GM18498 (cell line): ENCODE measurements around the gene LBHD2.
"Not testable (repeated sequence)": the region's sequence is repeated elsewhere in the genome, so short reads cannot be mapped to it uniquely, and the experiment has no call there.

Experiments used
- ATAC-seq: cut with Tn5 transposase; IDR thresholded peaks from one replicate; pipeline ENCODE4 v1.9.1; 2021; ENCODE audit warnings: mild to moderate bottlenecking, moderate library complexity; ENCODE audit not compliant: unreplicated experiment

LBHD2 gene

GRCh38 chr14:103117499-103117898, 33.5 kb downstream of the LBHD2 start:
- ATAC-seq, result not testable (repeated sequence)

DNA sequence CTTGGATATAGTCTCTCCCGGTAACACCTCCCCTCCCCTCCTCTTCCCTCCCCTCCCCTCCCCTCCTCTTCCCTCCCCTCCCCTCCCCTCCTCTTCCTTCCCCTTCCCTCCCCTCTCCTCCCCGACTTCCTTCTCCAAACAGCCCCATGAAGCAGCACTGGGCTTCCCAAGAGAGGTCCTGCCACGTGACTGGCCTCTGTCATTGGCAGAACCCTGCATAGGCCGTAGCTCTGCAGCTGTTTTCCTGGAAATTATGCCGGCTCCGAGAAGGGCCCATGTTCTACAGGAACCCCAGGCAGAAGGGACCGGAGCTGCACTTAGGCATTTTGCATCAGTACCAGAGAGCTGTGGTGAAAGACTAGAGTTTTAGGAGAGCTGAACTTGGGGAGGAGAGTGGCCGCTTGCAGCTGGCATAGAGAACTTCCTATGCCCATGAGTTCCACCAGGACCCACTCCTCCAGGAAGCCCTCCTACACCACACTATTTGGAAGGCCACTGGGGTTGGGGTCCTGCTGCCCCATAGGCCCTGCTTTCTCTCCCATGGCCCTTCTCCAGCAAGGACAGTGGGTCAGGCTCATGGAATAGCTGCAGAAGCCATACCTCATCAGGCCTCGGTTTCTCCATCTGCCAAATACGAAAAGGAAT, 34.1 kb downstream of the LBHD2 start:
- ATAC-seq, result no peak

- no peak for ATAC-seq
These were observed 34.8 kb downstream of the LBHD2 start for GRCh38 chr14:103118663-103119404.

GRCh38 chr14:103119527-103119926, 35.5 kb downstream of the LBHD2 start:
- ATAC-seq, result not testable (repeated sequence)

GRCh38 chr14:103121121-103121845, 37.3 kb downstream of the LBHD2 start:
- no peak for ATAC-seq

DNA sequence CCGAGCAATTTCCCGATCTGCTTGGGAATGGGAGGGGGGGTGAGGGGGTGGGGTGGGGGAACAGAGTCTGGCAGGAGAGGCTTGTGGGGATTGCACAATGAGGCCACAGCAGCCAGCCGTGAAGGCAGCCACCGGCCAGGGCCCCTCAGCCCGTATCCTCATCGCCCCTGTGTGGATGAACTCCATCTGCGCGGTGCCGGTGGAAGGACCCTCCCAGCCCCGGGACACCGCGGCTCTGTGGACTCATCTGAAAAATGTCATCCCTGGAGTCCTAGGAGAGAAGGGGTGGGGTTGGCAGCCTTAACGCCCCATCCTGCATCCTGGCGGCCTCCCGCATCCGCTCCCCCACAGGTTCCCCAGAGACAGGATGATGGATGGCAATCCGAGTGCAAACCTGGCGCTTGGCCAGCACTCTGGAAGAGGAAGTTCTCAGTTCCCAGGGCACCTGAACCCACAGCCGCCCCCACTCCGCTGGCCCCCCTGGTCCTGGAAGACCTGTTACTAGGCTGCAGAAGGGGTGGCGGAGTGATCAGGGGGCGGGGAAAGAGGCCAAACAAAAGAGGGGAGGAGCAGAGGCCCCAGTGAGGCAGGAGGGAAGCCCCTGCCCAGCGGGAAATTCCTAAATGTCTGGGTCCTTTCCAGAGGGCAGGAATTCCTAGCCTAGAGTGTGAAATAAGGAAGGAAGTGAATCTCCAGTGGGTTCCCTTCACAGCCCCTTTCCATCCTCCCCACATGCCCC, 38.0 kb downstream of the LBHD2 start:
- ATAC-seq, result no peak

DNA sequence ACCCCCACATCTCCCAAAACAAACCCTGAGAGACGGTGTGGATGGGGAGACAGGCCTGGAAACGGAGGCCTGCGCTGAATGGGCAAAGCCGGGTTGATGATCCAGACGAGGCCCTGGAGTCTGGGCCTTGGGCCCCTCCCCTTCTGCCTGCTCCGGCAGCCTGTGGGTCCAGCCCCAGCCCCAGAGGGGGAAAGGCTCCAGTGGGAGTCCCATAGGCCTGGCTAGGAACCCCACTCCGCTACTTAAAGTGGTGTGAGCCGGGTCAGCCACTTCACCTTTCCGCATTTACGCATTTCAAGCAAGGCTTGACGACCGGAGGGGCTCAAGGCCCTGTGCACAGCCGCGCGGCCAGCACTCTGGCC, 38.6 kb downstream of the LBHD2 start:
- no peak for ATAC-seq

DNA sequence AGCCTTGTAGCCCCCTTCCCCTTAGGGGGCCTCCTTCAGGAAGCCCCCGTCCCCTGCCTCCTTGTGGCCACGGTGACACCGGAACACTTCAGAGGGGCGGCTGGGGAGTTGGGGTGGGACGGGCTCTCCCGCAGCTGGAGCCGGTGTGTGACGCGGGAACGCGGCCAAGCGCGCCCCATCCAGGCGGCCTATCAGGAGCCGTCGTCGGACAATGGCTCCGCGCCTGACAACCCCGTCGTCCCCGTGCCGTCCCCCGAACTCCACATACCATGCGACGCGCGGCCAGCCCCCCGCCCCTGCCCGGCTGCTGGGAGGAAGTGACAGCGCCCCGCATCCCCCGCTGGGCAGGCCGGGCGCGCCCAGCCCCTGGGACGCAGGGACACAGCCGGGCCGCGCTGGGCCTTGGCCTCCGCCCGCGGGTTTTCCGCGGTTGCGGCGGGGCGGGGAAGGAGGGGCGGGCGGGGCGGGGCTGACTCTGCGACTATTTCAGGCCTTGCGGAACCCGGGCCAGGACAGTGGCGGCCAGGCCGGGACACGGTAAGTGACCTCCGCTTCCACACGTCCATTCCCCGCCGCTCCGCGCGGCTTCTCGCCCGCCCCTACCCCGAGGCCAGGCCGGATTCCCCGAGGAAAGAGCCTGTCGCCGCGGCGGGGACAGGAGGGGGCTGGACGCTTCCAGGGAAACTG, 39.1 kb downstream of the LBHD2 start, which contains the start of gene TNFAIP2:
Gene TNFAIP2, plus strand, starts transcription at position 515 of the 687 bp plus-strand sequence. CDS start 2,997 bp downstream, outside the sequence.
- no peak for ATAC-seq

- ATAC-seq, result no peak
These were observed 39.9 kb downstream of the LBHD2 start for GRCh38 chr14:103123634-103124500.

DNA sequence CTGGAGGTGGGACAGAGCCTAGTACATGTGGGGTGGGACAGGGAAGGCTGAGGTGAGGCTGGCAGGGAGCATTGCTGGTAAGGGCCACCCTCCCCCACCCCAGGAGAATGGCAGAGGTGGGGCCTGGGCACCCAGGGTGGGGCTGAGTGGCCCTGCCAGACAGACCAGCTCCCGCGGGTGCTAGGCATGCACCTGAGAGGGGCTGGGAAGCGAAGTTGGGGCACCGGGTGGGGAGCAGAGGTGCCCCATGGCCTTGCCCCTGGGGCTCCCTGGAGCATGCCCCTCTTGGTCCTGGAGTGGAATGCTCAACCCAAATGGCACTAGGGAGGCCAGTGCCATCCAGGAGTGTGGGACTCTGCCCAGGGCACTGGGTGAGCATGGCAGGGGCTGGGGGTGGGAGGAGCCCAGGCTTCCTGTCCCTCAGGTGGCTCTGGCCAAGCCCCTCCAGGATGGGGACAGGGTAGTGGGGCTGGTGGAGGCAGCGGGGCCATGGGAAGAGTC, 40.5 kb downstream of the LBHD2 start:
- no peak for ATAC-seq

DNA sequence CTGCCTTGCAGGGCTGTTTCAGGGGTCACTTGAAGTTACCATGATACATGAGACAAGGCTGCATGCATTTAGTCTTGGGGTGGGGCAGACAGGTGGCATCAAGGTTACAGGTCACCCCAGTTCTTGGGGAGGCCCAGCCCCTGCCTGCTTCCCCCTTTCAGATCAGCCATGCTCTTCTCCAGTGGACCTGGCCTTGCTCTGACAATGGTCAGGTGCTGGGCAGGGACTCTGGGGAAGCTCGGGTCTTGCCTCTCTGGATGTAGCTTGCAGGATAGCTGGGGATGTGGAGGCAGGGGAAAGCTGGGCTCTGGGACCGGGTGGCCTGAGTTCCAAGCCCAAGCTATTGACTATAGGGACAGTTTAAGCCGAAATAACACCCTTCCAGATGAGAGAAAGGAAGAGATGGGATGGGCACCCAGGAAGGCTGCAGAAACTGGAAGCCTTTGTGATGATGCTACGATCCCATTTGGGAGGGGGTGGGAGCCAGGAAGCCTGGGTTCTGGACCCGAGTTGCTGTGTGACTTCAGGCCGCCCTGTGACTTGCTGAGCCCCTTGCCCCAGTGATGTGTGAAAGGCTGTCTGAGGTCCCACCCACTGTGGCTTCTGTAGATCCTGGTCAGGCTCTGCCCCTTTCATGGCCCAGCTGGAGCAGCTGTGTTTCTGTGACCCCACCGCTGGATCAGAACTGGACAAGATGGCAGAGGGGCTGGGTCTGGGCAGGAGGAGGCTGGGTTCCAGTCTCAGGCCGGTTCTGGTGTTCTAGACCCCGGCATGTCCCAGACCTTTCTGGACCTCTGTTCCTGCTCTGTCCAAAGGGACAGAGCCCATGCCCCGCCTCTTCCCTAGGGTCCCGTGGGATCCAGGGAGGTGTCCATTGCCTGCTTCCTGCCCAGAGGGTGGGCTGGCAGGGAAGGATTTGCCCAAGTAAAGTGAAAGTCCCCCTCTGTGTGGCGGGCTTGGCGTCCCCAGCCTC, 41.4 kb downstream of the LBHD2 start:
- ATAC-seq, result no peak

- no peak for ATAC-seq
These were observed 42.3 kb downstream of the LBHD2 start for GRCh38 chr14:103126088-103126872.

DNA sequence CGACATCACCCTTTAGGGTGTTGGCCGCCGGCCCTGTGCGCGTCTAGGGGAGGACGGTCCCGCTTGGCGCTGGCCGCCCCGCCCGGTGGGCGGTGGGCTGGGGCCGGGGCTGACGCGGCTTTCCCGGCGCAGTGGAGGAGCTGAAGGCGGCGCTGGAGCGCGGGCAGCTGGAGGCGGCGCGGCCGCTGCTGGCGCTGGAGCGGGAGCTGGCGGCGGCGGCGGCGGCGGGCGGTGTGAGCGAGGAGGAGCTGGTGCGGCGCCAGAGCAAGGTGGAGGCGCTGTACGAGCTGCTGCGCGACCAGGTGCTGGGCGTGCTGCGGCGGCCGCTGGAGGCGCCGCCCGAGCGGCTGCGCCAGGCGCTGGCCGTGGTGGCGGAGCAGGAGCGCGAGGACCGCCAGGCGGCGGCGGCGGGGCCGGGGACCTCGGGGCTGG, 42.9 kb downstream of the LBHD2 start:
- ATAC-seq, result no peak

GRCh38 chr14:103127356-103127755, 43.3 kb downstream of the LBHD2 start:
- ATAC-seq, result no peak

DNA sequence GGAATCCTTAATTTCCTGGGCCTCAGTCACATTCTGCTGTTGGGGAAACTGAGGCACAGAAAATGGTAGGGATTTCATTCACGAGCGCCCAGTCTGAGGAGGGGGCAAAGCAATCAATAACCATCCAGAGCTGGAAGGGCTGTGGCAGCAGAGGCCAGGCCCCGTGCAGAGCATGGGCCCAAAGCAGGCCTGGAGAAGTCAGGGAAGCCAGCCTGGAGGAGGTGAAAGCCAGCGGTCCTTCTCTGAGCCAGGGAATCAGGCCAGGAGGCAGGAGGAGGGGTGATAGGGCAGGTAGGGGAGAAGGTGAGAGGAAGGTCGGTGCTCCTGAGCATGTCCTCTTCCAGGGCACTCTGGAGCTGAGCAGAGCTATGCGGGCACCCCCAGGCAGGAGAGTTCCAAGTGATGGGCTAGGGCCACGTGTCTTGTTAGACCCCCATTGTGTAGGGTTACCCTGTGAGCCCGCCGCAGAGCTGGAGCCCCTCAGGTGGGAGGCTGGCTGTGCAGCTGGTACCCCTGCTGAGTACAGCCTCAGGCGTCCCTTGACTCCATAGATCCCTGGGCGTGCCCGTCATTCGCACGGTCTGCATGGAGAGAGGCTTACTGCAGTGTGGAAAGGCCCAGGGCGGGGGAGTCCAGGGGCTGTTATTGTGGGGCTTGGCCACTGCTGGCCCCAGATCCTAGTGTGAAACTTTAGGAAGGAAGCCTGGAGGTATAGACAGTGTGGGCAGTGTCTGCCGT, 44.0 kb downstream of the LBHD2 start:
- no peak for ATAC-seq

GRCh38 chr14:103128631-103129300, 44.8 kb downstream of the LBHD2 start:
- no peak for ATAC-seq
